Duodenal mucosa (tissue), 2 donors: ENCODE data around the gene DUSP1.

Source experiments
- H3K27ac ChIP-seq: one replicate; pipeline ENCODE4 v1.7.0; 2013; ENCODE audit warnings: low read depth, low read length
- H3K27me3 ChIP-seq, 2 donors: one replicate each; pipeline ENCODE4 v1.7.0; 2013; ENCODE audit warnings: low read length in 2 of 2, control low read depth in 1 of 2; ENCODE audit not compliant: insufficient read depth in 2 of 2, control insufficient read depth in 1 of 2
- H3K36me3 ChIP-seq, 2 donors: one replicate each; pipeline ENCODE4 v1.7.0; 2013; ENCODE audit warnings: low read length in 2 of 2, control low read depth in 1 of 2; ENCODE audit not compliant: insufficient read depth in 2 of 2, control insufficient read depth in 1 of 2
- H3K4me1 ChIP-seq, 2 donors: one replicate each; pipeline ENCODE4 v1.7.0; 2013; ENCODE audit warnings: low read length in 2 of 2, control low read depth in 1 of 2; ENCODE audit not compliant: insufficient read depth in 2 of 2, control insufficient read depth in 1 of 2
- H3K4me3 ChIP-seq, 2 donors: one replicate each; pipeline ENCODE4 v1.7.0; 2013; ENCODE audit warnings: low read length in 2 of 2, low read depth in 1 of 2
- H3K9ac ChIP-seq, 2 donors: one replicate each; pipeline ENCODE4 v1.7.0; 2013; ENCODE audit warnings: low read length in 2 of 2, low read depth in 1 of 2
- H3K9me3 ChIP-seq, 2 donors: one replicate each; pipeline ENCODE4 v1.7.0; 2013; ENCODE audit warnings: low read length in 2 of 2, control low read depth in 1 of 2; ENCODE audit not compliant: control insufficient read depth in 1 of 2

Gene DUSP1

DNA sequence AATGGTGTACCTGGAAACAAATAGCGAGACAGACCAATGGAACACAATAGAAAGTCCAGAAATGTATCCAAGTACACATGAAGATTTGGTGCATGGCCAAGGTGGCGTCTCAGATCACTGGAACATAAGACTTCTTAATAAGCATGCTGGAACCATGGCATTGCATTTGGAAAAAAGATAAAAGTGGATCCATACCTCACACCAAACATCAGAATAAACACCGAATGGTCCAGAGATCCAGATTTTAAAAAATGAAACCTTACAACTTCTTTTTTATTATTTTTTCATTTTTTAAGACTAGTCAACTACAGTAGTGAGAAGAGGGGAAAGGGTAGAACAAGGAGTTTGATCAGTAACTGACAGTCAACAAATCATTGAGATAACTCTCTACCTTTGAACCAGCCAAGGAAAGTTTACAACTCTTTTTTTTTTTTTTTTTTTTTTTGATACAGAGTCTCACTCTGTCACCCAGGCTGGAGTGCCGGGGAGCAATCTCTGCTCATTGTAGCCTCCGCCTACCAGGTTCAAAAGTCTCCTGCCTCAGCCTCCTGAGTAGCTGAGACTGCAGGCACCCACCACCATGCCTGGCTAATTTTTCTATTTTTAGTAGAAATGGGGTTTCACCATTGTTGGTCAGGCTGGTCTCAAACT is 8.8 kb upstream of the DUSP1 start:
- no peaks in the 10 kb centered on the region for H3K36me3 ChIP-seq
- peak overlapping the region in 1 of 2 donors; percentile 28 for H3K9ac ChIP-seq
- H3K27ac ChIP-seq: peak overlapping the region; percentile 90
- H3K4me1 ChIP-seq: peaks cover 30 to 37% of the 10 kb centered on the region in 2 donors
- no peaks in the 10 kb centered on the region for H3K9me3 ChIP-seq
- no peaks in the 10 kb centered on the region for H3K27me3 ChIP-seq
- H3K4me3 ChIP-seq: no peak overlapping the region

- Histone ChIP-seq H3K27me3 (no peaks in the 10 kb centered on the region), H3K9ac (peak overlapping the region; percentile 43 to 73), H3K9me3 (no peaks in the 10 kb centered on the region), H3K4me1 (peaks cover 44 to 53% of the 10 kb centered on the region in 2 donors), H3K36me3 (no peaks in the 10 kb centered on the region), H3K27ac (peak overlapping the region; percentile 90), H3K4me3 (peak overlapping the region; percentile 6 to 37)
Measured at GRCh38 chr5:172777881-172778814, 7.2 kb upstream of the DUSP1 start.

- peak overlapping the region in 1 of 2 donors; percentile 8 for H3K9ac ChIP-seq
- H3K27ac ChIP-seq: no peak overlapping the region
Measured at GRCh38 chr5:172776235-172776594, 5.2 kb upstream of the DUSP1 start.

DNA sequence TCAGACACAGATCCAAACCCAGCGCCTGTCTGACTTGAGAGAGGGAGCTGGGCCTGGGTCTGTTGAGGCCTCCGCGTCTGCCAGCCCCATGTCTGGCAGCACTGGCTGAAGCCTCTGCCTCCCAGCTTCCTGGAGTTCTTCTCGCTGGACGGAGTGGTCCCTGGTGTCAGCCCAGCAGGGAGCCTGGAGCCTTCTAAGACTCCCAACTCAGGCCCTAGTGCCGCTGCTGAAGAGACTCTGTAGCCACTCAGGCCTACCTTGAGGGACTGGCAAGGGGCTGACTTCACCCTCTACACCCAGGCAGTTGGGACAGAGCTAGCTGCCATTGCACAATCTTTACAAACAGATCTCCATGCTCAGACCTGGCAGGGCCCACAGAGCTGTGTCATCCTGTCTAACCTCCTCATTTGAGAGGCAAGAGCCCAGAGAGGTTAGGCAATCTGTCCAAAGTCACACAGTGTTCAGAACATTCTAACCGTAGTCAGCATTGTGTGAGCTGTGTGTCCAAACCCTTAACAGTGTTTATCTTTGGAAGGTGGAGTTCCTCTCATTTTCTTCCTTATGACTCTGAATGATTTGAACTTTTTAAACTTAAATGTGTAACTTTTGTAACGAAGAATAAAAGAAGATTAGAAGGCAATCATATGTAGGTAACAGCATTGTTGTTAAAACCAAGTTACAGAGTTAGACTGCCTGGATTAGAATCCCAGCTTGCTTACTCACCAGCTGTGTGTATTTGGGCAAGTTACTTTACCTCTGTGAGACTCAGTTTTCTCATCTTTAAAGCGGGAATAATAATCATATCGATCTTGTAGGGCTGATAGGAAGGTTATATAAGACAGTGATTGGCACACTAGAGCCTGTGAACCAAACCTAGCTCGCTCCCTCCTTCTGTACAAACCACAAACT is 4.6 kb upstream of the DUSP1 start:
- no peaks in the 10 kb centered on the region for H3K9me3 ChIP-seq

More at GRCh38 chr5:172776235-172776594, 5.2 kb upstream of the DUSP1 start:
- no peaks in the 10 kb centered on the region for H3K36me3 ChIP-seq
- H3K4me1 ChIP-seq: peaks cover 56 to 58% of the 10 kb centered on the region in 2 donors
- H3K27me3 ChIP-seq: no peaks in the 10 kb centered on the region
- no peaks in the 10 kb centered on the region for H3K9me3 ChIP-seq
- H3K4me3 ChIP-seq: no peak overlapping the region

DNA sequence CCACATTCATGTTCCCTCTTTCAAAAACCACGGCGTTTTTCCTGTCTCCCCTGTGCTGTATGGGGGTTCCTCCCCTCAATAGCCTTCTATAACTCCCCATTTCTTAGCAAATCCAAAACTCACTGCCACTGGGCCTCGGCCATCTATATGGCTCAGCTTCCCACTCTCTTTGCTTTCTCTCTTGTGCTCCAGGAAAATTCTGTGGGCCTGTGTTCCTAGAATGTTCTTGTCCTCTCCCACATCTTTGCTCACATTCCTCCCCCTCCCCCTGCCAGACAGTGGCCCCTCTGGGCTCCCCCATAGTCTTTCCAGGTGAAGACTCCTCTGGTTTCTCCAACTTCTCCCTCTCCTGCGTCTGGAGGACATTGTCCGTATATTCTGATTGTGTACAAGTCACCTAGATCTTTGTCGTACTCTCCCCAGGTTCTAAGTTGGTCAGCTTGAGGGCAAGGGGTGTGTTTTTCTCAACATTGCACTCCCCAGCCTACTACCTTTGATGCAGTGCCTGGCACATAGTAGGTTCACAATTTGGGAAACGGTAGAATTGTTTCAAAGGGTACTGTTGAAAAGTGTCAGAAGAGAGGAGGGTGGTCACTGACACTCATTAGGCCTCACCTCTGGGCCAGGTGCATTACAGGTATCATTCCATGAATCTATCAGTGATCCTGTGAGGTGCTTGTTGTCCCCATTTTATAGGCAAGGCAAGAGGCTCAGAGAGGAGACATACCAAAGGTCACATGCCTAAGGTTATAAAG is 3.7 kb upstream of the DUSP1 start:
- H3K4me3 ChIP-seq: no peak overlapping the region
- no peaks in the 10 kb centered on the region for H3K27me3 ChIP-seq
- H3K4me1 ChIP-seq: peaks cover 56 to 63% of the 10 kb centered on the region in 2 donors
- H3K9me3 ChIP-seq: no peaks in the 10 kb centered on the region
- H3K36me3 ChIP-seq: peaks cover 0 to 4% of the 10 kb centered on the region in 2 donors
- peak overlapping the region; percentile 33 to 99 for H3K9ac ChIP-seq
- peak overlapping the region; percentile 34 for H3K27ac ChIP-seq

More for the DNA sequence above, 4.6 kb upstream of the DUSP1 start:
- Histone ChIP-seq H3K4me3 (no peak overlapping the region), H3K9ac (peak overlapping the region; percentile 8 to 33), H3K27ac (peak overlapping the region; percentile 34), H3K36me3 (no peaks in the 10 kb centered on the region), H3K4me1 (peaks cover 56 to 58% of the 10 kb centered on the region in 2 donors), H3K27me3 (no peaks in the 10 kb centered on the region)

- peak overlapping the region; percentile 39 to 99 for H3K9ac ChIP-seq
- H3K9me3 ChIP-seq: no peaks in the 10 kb centered on the region
- no peak overlapping the region for H3K4me3 ChIP-seq
- peaks cover 9 to 14% of the 10 kb centered on the region in 2 donors for H3K36me3 ChIP-seq
- H3K4me1 ChIP-seq: peaks cover 60 to 70% of the 10 kb centered on the region in 2 donors
- no peaks in the 10 kb centered on the region for H3K27me3 ChIP-seq
- H3K27ac ChIP-seq: peak overlapping the region; percentile 53
Measured at GRCh38 chr5:172773481-172774469, 2.8 kb upstream of the DUSP1 start.

DNA sequence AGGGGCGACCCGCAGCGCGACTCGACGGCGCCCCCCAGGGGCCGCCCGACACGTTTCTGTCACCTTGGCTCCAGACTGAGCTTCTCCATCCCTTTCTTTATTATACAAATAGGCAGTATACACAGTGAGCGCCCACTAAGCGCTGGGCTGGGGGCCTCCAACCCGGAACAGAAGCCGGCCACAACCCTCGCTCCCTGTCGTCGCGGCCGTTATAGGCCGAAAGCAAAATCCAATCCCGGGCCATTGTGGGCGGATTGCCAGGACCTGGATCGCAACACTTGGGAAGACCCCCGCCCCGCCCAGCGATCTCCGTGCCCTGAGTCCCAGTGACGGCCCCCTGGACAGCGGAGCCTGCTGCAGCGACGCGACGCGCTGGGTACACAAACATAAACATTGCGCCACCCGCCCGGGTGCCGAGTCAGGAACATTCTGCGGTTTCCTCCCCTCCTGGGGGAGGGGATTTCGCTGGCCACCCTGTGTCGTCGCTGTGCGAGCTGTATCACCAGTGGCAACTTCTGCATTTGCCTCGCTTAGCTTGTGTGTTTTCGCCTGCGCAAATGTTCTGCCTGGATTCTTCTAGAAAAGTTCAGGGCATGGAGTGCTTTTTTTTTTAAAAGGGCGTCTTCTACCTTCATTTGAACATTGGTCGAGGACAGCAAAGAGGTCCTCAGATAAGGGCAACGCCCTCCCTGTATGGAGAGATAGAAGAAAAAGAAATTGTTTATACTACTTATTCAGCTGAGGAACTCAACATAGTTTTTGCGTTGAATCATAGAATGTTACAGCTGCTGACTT is 1.3 kb upstream of the DUSP1 start:
- H3K27ac ChIP-seq: peak overlapping the region; percentile 98
- peaks cover 60 to 70% of the 10 kb centered on the region in 2 donors for H3K4me1 ChIP-seq
- H3K36me3 ChIP-seq: peaks cover 24 to 28% of the 10 kb centered on the region in 2 donors
- H3K4me3 ChIP-seq: peak overlapping the region; percentile 71 to 74
- no peaks in the 10 kb centered on the region for H3K9me3 ChIP-seq
- peak overlapping the region; percentile 93 to 99 for H3K9ac ChIP-seq
- no peaks in the 10 kb centered on the region for H3K27me3 ChIP-seq

- Histone ChIP-seq H3K27me3 (no peaks in the 10 kb centered on the region), H3K4me1 (peaks cover 61 to 72% of the 10 kb centered on the region in 2 donors), H3K9me3 (no peaks in the 10 kb centered on the region), H3K27ac (peak overlapping the region; percentile 98), H3K36me3 (peaks cover 25 to 28% of the 10 kb centered on the region in 2 donors), H3K4me3 (peak overlapping the region; percentile 71 to 74), H3K9ac (peak overlapping the region; percentile 93 to 99)
Measured at GRCh38 chr5:172771439-172772111, 580 bp upstream of the DUSP1 start.
